K562 (cell line): ENCODE measurements around the gene SLC39A3. TPM values are rescaled to one million over a fixed set of nuclear protein-coding genes. Genes with fewer than 3 reads are reported as not detected.

Experiments used
- ATAC-seq: fragments of 200-7000 bp; cut with Tn5 transposase; 3 replicates; pipeline ENCODE4 v1.9.1; 2020; ENCODE audit warnings: moderate library complexity
- BruUV-seq: library from RNA; stranded (reverse); fragments of 400-500 nt; replicated peaks from 2 replicates; lab custom pipeline; 2021; lab: Mats Ljungman, UMichigan
- CTCF ChIA-PET: fragments of 300-600 bp; formaldehyde crosslinking; extraction: SDS; loops from one replicate; lab custom pipeline; 2021; ENCODE audit warnings: low intra/inter-chr PET ratio; lab: Yijun Ruan, JAX
- POLR2A ChIA-PET: fragments of 300-600, 350-650 bp; sonication (Branson Sonifier 250); formaldehyde crosslinking; extraction: SDS; loops from one replicate; lab custom pipeline; 2021; ENCODE audit warnings: antibody characterized with exemption, inconsistent platforms; lab: Yijun Ruan, JAX
- DNase-seq, 4 experiments: peaks; one replicate each; pipeline versions ENCODE4 v3.0.0 to v3.0.0-alpha.2; 2011 to 2018; ENCODE audit warnings: low spot score in 3 of 4, mixed read lengths in 3 of 4; ENCODE audit errors: extremely low read depth in 1 of 4
- FAIRE-seq: peaks from 2 replicates; lab custom pipeline; 2011; peaks lifted over from hg19 to GRCh38; lab: Jason Lieb, UNC
- H2AFZ ChIP-seq: 2 replicates; pipeline ENCODE4 v1.6.0; 2011; ENCODE audit warnings: low read depth, low read length, control low read depth, inconsistent platforms
- H3K27ac ChIP-seq: fragments of 200-600 bp; 3 replicates; pipeline ENCODE4 v1.8.0; 2011; ENCODE audit warnings: low read depth, mild to moderate bottlenecking, control low read depth, inconsistent platforms, low read length, moderate library complexity, mixed read lengths; ENCODE audit errors: extremely low read depth
- H3K27me3 ChIP-seq, 2 experiments: fragments of 300-600 bp in 1 of 2; 2 replicates in 1 of 2; 3 replicates in 1 of 2; pipeline versions ENCODE4 v1.6.0 to v1.8.0; 2011; ENCODE audit warnings: inconsistent platforms in 2 of 2, low read length in 2 of 2, mild to moderate bottlenecking in 1 of 2, mixed read lengths in 1 of 2, moderate library complexity in 1 of 2; ENCODE audit not compliant: control insufficient read depth in 2 of 2, insufficient read depth in 2 of 2
- H3K36me3 ChIP-seq: fragments of 300-600 bp; 3 replicates; pipeline ENCODE4 v1.8.0; 2011; ENCODE audit warnings: mild to moderate bottlenecking, low read length, inconsistent platforms; ENCODE audit not compliant: control insufficient read depth, insufficient read depth
- H3K4me1 ChIP-seq, 2 experiments: fragments of 200-600 bp in 1 of 2; replicated peaks in 1 of 2; 2 replicates in 1 of 2; 3 replicates in 1 of 2; pipeline versions ENCODE4 v1.5.1 to v1.8.0; 2011; ENCODE audit warnings: inconsistent platforms in 2 of 2, low read length in 2 of 2, mild to moderate bottlenecking in 1 of 2, mixed read lengths in 1 of 2, moderate library complexity in 1 of 2; ENCODE audit not compliant: control insufficient read depth in 2 of 2, insufficient read depth in 2 of 2
- H3K4me2 ChIP-seq: 2 replicates; pipeline ENCODE4 v1.6.1; 2011; ENCODE audit warnings: low read length, control low read depth, inconsistent platforms, mixed read lengths; ENCODE audit not compliant: insufficient read depth
- H3K4me3 ChIP-seq: fragments of 200-600 bp; sonication (generic), shearing (Covaris generic); 2 replicates; pipeline ENCODE4 v1.5.1; 2016; ENCODE audit warnings: control low read depth, inconsistent platforms
- H3K79me2 ChIP-seq: fragments of 200-600 bp; 3 replicates; pipeline ENCODE4 v1.8.0; 2011; ENCODE audit warnings: low read length, inconsistent platforms; ENCODE audit not compliant: control insufficient read depth, insufficient read depth
- H3K9ac ChIP-seq, 2 experiments: 2 replicates each; pipeline versions ENCODE4 v1.6.0 to v1.6.1; 2011; ENCODE audit warnings: low read depth in 2 of 2, low read length in 2 of 2, control low read depth in 1 of 2, inconsistent platforms in 1 of 2, mild to moderate bottlenecking in 1 of 2, mixed read lengths in 1 of 2; ENCODE audit not compliant: insufficient read depth in 1 of 2
- H3K9me1 ChIP-seq: one replicate; pipeline ENCODE4 v1.6.0; 2011; ENCODE audit warnings: inconsistent platforms, mild to moderate bottlenecking, low read length, moderate library complexity; ENCODE audit not compliant: control insufficient read depth, insufficient read depth
- H3K9me3 ChIP-seq: replicated peaks from 2 replicates; pipeline ENCODE4 v1.5.1; 2011; ENCODE audit warnings: low read depth, low read length, inconsistent platforms; ENCODE audit not compliant: control insufficient read depth, insufficient read depth
- H4K20me1 ChIP-seq: replicated peaks from 2 replicates; pipeline ENCODE4 v1.6.1; 2011; ENCODE audit warnings: low read length, inconsistent platforms, mixed read lengths; ENCODE audit not compliant: control insufficient read depth, insufficient read depth
- CUX1 ChIP-seq: fragments of 200-800 bp; sonication (Bioruptor generic); IDR thresholded peaks from 2 replicates; pipeline ENCODE4 v1.6.1; 2016; ENCODE audit warnings: missing genetic modification characterization, missing compliant biosample characterization
- MCM7 ChIP-seq, 2 experiments: fragments of 450-650 bp; IDR thresholded peaks; 2 replicates each; pipeline ENCODE4 v1.6.1; 2016 to 2018
- POLR2AphosphoS2 ChIP-seq: IDR thresholded peaks from 2 replicates; pipeline ENCODE4 v1.6.1; 2012; ENCODE audit warnings: low read length, improper control_type of control experiment
- ZC3H11A ChIP-seq: IDR thresholded peaks from 2 replicates; pipeline ENCODE4 v1.6.1; 2012; ENCODE audit warnings: low read depth, low read length, improper control_type of control experiment
- ZNF79 ChIP-seq: fragments of 250-450 bp; sonication (Bioruptor Pico); IDR thresholded peaks from 2 replicates; pipeline ENCODE4 v1.4.0; 2020; ENCODE audit warnings: low read depth, mild to moderate bottlenecking, moderate library complexity
- WGBS: fragments of 100-300 bp; shearing (Covaris generic); methylation state at CpG from one replicate; pipeline ENCODE4 v1.1.6; 2016; ENCODE audit warnings: low coverage, mixed read lengths; ENCODE audit not compliant: insufficient coverage; ENCODE audit errors: missing lambda C conversion rate; 5-methylcytosine and 5-hydroxymethylcytosine counted together
- in situ Hi-C: fragments of 300-500 bp; cut with MboI; formaldehyde crosslinking; loops from 4 replicates; pipeline ENCODE4 v1.15.0; 2018; ENCODE audit warnings: inconsistent platforms, mixed read lengths
- intact Hi-C: fragments of 100-400 bp; cut with micrococcal nuclease; formaldehyde crosslinking; loops from 2 replicates; pipeline ENCODE4 v1.14.2; 2022
- polyA plus RNA-seq, 8 experiments: library from polyadenylated mRNA; depleted of rRNA in 4 of 8; stranded (reverse) in 5 of 8; unstranded in 3 of 8; fragments of >200 nt; fragmentation: Nextera tagmentation in 2 of 8; fragmentation: Illumina TruSeq in 1 of 8; extraction: Ambion mirVana in 2 of 8; extraction: Trizol in 1 of 8; gene quantifications; 2 replicates each; pipeline versions ENCODE4 v1.2.1 to v1.2.3, GENCODE V29; 2011 to 2014; ENCODE audit warnings: inconsistent platforms in 1 of 8, missing spikeins in 1 of 8
- total RNA-seq, 7 experiments: library from RNA; depleted of rRNA in 6 of 7; stranded (reverse); fragments of >200 nt in 6 of 7; fragmentation: Illumina TruSeq in 2 of 7; extraction: Trizol in 2 of 7; gene quantifications; 2 replicates each; pipeline versions ENCODE4 v1.2.1 to v1.2.3, GENCODE V29; 2011 to 2021; ENCODE audit warnings: low replicate concordance in 1 of 7

Gene SLC39A3
- total and polyA plus RNA-seq, 9 of the 15 experiments (the other 6 are each of a cell fraction or from before 2014, with no cell fraction given) = 2.3 to 215 (median 127) TPM

GRCh38 chr19:2732883-2733282 is 6.9 kb downstream of the SLC39A3 start (continued):
- TF ChIP-seq CUX1 (CRISPR knock-in tag) = no peak

- ChIA-PET POLR2A (interaction anchor here (0.6 kb wide), 1 partner anchor 9 kb away, joined by 3 read pairs; no protein-coding TSS in a partner anchor), CTCF (no interaction called here)
- intact Hi-C loops (no loop called here), in situ Hi-C loops (no loop called here)
- no peak overlapping the region for H3K9ac ChIP-seq
- peaks cover 0 to 2% of the 10 kb centered on the region in 2 experiments; a peak in 2 of 5 replicates for H3K27me3 ChIP-seq
- no peak overlapping the region for H2AFZ ChIP-seq
- peaks cover 6% of the 10 kb centered on the region; the same call in 1 of the 2 replicates for H3K9me3 ChIP-seq
- H3K4me3 ChIP-seq = no peak overlapping the region
- H3K79me2 ChIP-seq = peaks cover 24% of the 10 kb centered on the region
- H3K27ac ChIP-seq = no peak overlapping the region
- WGBS = 90% methylated on average over 16 of the region's 33 CpGs
- peaks cover 6% of the 10 kb centered on the region for H3K9me1 ChIP-seq
- DNase-seq = no peak
- H4K20me1 ChIP-seq = peaks cover 28% of the 10 kb centered on the region
- ATAC-seq = peak; percentile 5
- no peak overlapping the region for H3K4me2 ChIP-seq
- BruUV-seq = no TSS peak
- no peak for FAIRE-seq
- peaks cover 0 to 53% of the 10 kb centered on the region in 2 experiments; a peak in 2 of 5 replicates for H3K4me1 ChIP-seq
- TF ChIP-seq ZC3H11A = no peak
- TF ChIP-seq ZNF79 (CRISPR knock-in tag) = no peak
- 0 out of 2 replicates have a peak, but pooled peaks have one; percentile 9 for TF ChIP-seq POLR2AphosphoS2
- TF ChIP-seq MCM7 (IDR thresholded peaks at IDR 0.05) = no peak
- peaks cover 60% of the 10 kb centered on the region for H3K36me3 ChIP-seq
Measured at GRCh38 chr19:2732157-2732725, 7.6 kb downstream of the SLC39A3 start.
